PFSK-1 (cell line): ENCODE measurements around the gene ATP7B.

Experiments
- FOXP2 ChIP-seq: optimal IDR thresholded peaks from 2 replicates; pipeline ENCODE3; 2011; ENCODE audit warnings: borderline replicate concordance, control low read depth, inconsistent platforms; ENCODE audit not compliant: insufficient read depth; ENCODE audit errors: extremely low read length, extremely low read depth
- POLR2AphosphoS5 ChIP-seq: IDR thresholded peaks from 2 replicates; pipeline ENCODE4 v1.6.1; 2012; ENCODE audit warnings: low read depth, mild to moderate bottlenecking, control low read depth, low read length, moderate library complexity
- SIN3A ChIP-seq: IDR thresholded peaks from 2 replicates; pipeline ENCODE4 v1.6.1; 2012; ENCODE audit warnings: mild to moderate bottlenecking, low read length, moderate library complexity, borderline replicate concordance; ENCODE audit not compliant: insufficient read depth
- TAF1 ChIP-seq: IDR thresholded peaks from 2 replicates; pipeline ENCODE4 v1.6.1; 2012; ENCODE audit warnings: low read length, control low read depth, borderline replicate concordance; ENCODE audit not compliant: insufficient read depth
- TF ChIP-seq, protein P1 (sequence below), 2 experiments: IDR thresholded peaks; 2 replicates each; pipeline versions ENCODE4 v1.6.1 to v1.8.0; 2011 to 2012; ENCODE audit warnings: low read depth in 2 of 2, low read length in 2 of 2, control low read depth in 1 of 2, inconsistent platforms in 1 of 2, mild to moderate bottlenecking in 1 of 2, moderate library complexity in 1 of 2; ENCODE audit not compliant: insufficient read depth in 1 of 2

ATP7B gene

GRCh38 chr13:51980908-51981307 is 30.3 kb downstream of the ATP7B start:
- TF ChIP-seq, protein P1, sequence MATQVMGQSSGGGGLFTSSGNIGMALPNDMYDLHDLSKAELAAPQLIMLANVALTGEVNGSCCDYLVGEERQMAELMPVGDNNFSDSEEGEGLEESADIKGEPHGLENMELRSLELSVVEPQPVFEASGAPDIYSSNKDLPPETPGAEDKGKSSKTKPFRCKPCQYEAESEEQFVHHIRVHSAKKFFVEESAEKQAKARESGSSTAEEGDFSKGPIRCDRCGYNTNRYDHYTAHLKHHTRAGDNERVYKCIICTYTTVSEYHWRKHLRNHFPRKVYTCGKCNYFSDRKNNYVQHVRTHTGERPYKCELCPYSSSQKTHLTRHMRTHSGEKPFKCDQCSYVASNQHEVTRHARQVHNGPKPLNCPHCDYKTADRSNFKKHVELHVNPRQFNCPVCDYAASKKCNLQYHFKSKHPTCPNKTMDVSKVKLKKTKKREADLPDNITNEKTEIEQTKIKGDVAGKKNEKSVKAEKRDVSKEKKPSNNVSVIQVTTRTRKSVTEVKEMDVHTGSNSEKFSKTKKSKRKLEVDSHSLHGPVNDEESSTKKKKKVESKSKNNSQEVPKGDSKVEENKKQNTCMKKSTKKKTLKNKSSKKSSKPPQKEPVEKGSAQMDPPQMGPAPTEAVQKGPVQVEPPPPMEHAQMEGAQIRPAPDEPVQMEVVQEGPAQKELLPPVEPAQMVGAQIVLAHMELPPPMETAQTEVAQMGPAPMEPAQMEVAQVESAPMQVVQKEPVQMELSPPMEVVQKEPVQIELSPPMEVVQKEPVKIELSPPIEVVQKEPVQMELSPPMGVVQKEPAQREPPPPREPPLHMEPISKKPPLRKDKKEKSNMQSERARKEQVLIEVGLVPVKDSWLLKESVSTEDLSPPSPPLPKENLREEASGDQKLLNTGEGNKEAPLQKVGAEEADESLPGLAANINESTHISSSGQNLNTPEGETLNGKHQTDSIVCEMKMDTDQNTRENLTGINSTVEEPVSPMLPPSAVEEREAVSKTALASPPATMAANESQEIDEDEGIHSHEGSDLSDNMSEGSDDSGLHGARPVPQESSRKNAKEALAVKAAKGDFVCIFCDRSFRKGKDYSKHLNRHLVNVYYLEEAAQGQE (IDR thresholded peaks at IDR 0.05; ENCODE audit: insufficient read depth in 1 of 2, low read depth in 2 of 2, low read length in 2 of 2), result no peak
- TF ChIP-seq POLR2AphosphoS5 (no peak), FOXP2 (no peak), TAF1 (no peak), SIN3A (no peak)

DNA sequence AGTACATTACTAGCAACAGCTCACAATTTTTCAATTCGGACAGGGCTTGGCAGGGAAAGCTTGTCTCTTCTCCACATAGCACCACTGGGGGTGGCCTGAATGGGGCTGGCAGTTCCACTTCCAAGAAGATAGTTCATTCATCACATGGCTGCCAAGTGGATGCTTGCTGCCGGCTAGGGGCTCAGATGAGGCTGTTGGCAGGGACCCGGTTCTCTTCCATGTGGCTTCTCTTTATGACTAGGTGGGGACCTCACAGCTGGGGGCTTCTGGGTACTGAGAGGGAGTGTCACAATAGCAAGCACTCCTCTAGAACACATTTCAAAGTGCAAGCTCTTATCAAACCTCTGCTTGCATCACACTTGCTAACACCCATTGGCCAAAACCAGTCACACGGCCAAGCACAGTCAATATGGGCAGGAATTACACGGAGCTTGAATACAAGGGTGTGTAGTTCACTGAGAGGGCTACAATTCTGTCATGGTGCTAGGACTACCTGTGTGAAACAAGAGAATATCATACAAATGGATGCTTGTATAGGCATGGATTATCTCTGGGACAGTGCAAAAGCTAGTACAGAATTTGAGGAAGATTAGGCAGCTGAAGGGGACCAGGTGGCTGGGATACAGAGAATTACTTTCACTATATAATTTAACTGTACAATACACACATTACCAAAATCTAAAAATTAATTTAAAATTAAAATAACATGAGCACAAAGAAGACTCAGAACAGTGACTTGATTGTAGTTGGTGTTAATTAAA is 32.3 kb downstream of the ATP7B start:
- TF ChIP-seq SIN3A (no peak), FOXP2 (no peak), POLR2AphosphoS5 (no peak), TAF1 (no peak)
- TF ChIP-seq, protein P1 (IDR thresholded peaks at IDR 0.05; ENCODE audit: insufficient read depth in 1 of 2, low read depth in 2 of 2, low read length in 2 of 2), result no peak

DNA sequence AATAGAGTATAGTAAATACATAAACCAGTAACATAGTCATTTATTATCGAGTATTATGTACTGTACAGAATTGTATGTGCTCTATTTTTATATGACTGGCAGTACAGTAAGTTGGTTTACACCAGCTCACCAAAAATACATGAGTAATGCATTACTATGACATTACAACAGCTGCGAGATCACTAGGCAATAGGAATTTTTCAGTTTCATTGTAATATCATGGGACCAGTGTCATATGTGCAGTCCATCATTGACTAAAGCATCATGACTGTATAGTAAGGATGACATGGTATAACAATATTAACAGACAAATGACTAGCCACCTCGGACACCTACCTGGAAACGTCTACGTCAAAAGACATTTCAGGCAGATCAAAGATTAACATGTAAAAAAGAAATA is 33.6 kb downstream of the ATP7B start:
- no peak for TF ChIP-seq TAF1
- no peak for TF ChIP-seq FOXP2
- no peak for TF ChIP-seq POLR2AphosphoS5
- no peak for TF ChIP-seq SIN3A
- TF ChIP-seq, protein P1 (IDR thresholded peaks at IDR 0.05; ENCODE audit: insufficient read depth in 1 of 2, low read depth in 2 of 2, low read length in 2 of 2), result no peak

GRCh38 chr13:51976890-51977289 is 34.4 kb downstream of the ATP7B start:
- TF ChIP-seq TAF1 (no peak), FOXP2 (no peak), SIN3A (no peak), POLR2AphosphoS5 (no peak)
- TF ChIP-seq, protein P1 (IDR thresholded peaks at IDR 0.05; ENCODE audit: insufficient read depth in 1 of 2, low read depth in 2 of 2, low read length in 2 of 2), result no peak

GRCh38 chr13:51976423-51976822 is 34.8 kb downstream of the ATP7B start:
- TF ChIP-seq POLR2AphosphoS5 (no peak), TAF1 (no peak)
